ENCODE results near the gene POU2F3. TPM values are rescaled to one million over a fixed set of nuclear protein-coding genes. Genes with fewer than 3 reads are reported as not detected.
"Not testable (repeated sequence)": the region's sequence is repeated elsewhere in the genome, so short reads cannot be mapped to it uniquely, and the experiment has no call there.

The POU2F3 gene
- total RNA-seq, 1 donor from 2014 or later, result 0.98 TPM

DNA sequence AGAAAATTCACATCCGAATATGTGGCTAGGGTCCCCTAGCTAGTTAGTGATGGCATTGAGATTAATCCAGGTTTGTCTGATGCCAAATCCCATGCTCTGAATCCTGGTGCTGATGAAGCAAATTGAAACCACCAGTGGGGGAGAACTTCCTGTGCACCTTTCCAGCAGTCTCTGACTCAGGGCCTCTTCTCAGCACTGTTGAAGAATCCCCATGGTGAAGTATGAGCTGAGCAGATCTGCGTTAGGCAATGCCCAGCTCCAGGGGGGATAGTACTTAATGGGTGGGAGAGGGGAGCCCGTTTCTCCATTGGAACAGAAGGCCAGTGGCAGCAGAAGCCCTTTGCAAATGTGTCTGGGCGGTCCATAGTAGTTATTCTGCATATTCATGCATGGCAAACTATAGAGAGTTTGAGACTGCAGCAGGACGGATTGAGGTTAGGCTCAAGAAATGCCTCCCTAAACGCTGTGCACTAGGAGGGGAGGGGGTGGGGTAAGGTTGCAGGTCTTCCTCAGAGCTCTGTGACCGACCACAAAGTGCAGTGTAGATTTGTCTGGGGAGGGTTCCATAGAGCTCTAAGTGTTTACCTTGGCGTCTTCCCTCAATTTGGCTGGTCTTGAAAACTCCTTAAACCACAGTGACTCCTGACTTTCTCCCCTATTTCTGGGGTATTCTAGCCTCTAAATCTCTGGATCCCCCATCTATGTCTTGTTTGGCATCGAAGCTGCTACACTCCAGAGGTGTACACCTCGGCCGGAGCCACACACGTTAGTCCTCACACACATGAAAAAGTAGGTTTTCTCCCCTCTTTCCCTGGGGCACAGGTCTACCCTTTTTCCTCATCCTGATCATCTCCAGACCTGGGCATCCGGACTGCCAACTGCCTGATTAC lies 4.8 kb downstream of the POU2F3 start:
- TF ChIP-seq, protein P1, sequence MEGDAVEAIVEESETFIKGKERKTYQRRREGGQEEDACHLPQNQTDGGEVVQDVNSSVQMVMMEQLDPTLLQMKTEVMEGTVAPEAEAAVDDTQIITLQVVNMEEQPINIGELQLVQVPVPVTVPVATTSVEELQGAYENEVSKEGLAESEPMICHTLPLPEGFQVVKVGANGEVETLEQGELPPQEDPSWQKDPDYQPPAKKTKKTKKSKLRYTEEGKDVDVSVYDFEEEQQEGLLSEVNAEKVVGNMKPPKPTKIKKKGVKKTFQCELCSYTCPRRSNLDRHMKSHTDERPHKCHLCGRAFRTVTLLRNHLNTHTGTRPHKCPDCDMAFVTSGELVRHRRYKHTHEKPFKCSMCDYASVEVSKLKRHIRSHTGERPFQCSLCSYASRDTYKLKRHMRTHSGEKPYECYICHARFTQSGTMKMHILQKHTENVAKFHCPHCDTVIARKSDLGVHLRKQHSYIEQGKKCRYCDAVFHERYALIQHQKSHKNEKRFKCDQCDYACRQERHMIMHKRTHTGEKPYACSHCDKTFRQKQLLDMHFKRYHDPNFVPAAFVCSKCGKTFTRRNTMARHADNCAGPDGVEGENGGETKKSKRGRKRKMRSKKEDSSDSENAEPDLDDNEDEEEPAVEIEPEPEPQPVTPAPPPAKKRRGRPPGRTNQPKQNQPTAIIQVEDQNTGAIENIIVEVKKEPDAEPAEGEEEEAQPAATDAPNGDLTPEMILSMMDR (IDR thresholded peaks at IDR 0.05; ENCODE audit: unreplicated experiment), result no peak
- no peak overlapping the region for H3K27ac Mint-ChIP-seq
- H3K27me3 Mint-ChIP-seq (ENCODE audit: low read depth), result peaks cover 94% of the 10 kb centered on the region
- DNase-seq (ENCODE audit: low spot score in 2 of 2, unreplicated experiment in 2 of 2), result no peak
- H3K4me1 Mint-ChIP-seq, result peaks cover under 1% of the 10 kb centered on the region
- H3K36me3 Mint-ChIP-seq, result no peaks in the 10 kb centered on the region
- no peaks in the 10 kb centered on the region for H3K9me3 Mint-ChIP-seq
- H3K4me3 Mint-ChIP-seq, result no peak overlapping the region

DNA sequence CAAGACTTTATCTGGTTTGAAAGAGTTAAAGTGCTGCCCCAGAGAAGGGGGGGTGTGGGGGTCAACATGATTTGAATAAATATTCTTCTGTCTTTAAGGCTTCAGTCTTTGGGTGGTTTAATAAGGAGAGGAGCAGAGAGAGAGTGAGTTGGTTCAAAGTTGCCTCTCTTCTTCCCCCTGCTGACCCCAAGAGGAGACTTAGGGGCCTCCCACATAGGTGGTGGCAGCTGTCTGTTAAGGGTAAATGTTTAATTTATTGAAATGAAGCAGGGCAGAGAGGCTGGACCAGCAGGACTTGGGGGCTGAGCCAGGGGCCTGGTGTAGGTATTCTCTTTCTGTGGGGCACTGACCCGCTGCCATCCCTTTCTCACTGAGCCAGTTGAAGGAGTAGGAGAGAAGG lies 5.5 kb downstream of the POU2F3 start:
- no peak for DNase-seq (ENCODE audit: low spot score in 2 of 2, unreplicated experiment in 2 of 2)
- Mint-ChIP-seq H3K9me3 (no peaks in the 10 kb centered on the region), H3K27ac (no peak overlapping the region), H3K36me3 (no peaks in the 10 kb centered on the region), H3K27me3 (ENCODE audit: low read depth) (peaks cover 97% of the 10 kb centered on the region), H3K4me3 (no peak overlapping the region), H3K4me1 (no peaks in the 10 kb centered on the region)
- TF ChIP-seq, protein P1 (IDR thresholded peaks at IDR 0.05; ENCODE audit: unreplicated experiment), result no peak

DNA sequence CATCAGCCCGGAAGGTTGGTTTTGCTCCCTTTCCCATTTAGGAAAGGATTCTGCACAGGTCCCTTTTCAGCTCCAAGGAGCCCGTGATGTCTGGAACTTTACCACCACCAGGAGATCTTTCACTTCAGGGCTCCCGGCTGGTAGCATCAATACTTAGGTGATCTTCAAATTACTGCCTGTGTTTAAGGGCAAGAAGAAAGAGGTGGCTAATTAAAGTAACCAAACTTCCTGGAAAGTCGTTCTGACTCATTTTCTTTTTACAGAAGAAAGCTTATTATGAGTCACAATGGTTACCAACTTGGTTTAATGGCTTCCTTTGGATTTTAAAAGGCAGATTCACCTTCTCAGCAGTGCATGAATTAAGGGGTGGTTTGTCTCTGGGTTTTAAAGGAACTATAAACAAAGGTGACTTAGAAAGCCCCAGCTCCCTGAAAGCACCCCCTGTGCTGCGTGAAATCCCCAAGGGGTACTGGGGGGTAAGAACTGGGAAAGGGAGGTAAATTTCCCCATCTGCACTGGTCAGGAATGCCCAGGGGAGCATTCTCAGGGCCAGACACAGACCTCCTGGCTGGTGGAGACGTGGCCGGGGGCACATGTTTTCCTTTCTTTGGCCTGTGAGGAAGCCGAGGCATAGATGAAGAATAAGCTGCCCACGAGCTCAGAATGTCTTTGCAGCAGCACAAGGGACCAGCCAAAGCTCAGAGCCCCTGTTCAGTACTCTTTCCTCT lies 8.8 kb downstream of the POU2F3 start:
- no peak for DNase-seq (ENCODE audit: low spot score in 2 of 2, unreplicated experiment in 2 of 2)
- H3K27me3 Mint-ChIP-seq (ENCODE audit: low read depth), result peaks cover 79% of the 10 kb centered on the region
- no peaks in the 10 kb centered on the region for H3K9me3 Mint-ChIP-seq
- TF ChIP-seq, protein P1 (IDR thresholded peaks at IDR 0.05; ENCODE audit: unreplicated experiment), result no peak
- no peak overlapping the region for H3K4me3 Mint-ChIP-seq
- no peaks in the 10 kb centered on the region for H3K4me1 Mint-ChIP-seq
- H3K36me3 Mint-ChIP-seq, result no peaks in the 10 kb centered on the region
- no peak overlapping the region for H3K27ac Mint-ChIP-seq

DNA sequence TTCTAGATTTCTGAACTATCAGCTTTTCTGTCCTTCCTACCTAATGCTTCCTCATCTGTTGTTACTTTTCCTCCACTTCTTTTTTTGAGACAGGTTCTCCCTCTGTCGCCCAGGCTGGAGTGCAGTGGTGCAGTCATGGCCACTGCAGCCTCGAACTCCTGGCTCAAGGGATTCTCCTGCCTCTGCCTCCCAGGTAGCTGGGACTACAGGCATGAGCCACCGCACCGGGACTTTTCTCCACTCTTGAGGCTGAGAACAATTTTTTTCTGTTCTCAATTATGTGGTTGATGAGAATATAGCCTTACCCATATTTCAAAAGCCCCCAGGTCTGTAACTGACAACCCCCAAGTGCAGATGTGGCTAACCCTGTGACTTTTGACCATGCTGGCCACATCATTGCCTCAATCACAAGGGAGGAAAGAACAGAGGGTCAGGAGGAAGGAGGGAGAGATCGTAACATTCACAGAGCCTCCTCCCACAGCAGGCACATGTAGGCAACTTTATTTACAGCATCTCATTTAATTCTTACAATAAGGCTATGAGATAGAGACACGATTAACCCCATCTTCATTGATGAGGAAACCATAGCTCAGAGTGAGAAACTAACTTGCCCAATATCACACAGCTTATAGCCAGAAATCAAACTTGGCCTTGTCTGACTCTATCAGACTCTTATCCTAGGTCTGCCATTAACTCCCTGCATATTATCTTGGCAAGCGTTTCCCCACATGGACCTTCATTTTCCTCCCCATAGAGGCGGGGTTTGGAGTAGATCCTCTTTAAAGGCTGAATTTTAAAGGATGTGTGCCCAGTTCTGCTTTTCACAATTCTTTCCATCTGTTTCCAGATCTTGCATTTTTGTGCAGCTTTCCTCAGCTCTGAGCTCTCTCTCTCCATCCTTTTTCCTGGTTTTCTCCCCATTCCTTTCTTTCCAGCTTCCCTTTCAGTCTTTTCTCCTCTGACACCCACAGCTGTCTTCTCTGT lies 9.6 kb downstream of the POU2F3 start:
- H3K9me3 Mint-ChIP-seq, result no peaks in the 10 kb centered on the region
- no peak overlapping the region for H3K4me3 Mint-ChIP-seq
- H3K36me3 Mint-ChIP-seq, result no peaks in the 10 kb centered on the region
- no peak overlapping the region for H3K27ac Mint-ChIP-seq
- TF ChIP-seq, protein P1 (IDR thresholded peaks at IDR 0.05; ENCODE audit: unreplicated experiment), result no peak
- no peak for DNase-seq (ENCODE audit: low spot score in 2 of 2, unreplicated experiment in 2 of 2)
- H3K4me1 Mint-ChIP-seq, result no peaks in the 10 kb centered on the region
- peaks cover 79% of the 10 kb centered on the region for H3K27me3 Mint-ChIP-seq (ENCODE audit: low read depth)

DNA sequence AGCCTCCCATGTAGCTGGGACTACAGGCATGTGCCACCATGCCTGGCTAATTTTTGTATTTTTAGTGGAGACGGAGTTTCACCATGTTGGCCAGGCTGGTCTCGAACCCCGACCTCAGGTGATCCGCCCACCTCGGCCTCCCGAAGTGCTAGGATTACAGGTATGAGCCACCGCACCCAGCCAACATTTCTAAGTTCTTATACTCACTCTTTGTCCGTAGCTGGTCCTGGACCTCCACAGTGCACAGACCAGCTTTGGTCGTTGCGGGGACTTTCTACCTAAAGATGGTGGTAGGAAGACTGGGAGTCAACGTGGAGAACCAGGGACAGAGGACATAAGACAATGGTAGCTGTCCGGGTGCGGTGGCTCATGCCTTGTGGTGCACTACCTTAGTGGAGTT lies 13.4 kb downstream of the POU2F3 start:
- H3K9me3 Mint-ChIP-seq; DNase-seq (ENCODE audit: low spot score in 2 of 2, unreplicated experiment in 2 of 2); H3K27ac Mint-ChIP-seq; H3K36me3 Mint-ChIP-seq; H3K4me3 Mint-ChIP-seq: not testable (repeated sequence)
- Mint-ChIP-seq H3K4me1 (peaks cover 12% of the 10 kb centered on the region), H3K27me3 (ENCODE audit: low read depth) (peaks cover 79% of the 10 kb centered on the region)
